SU-DHL-6 (cell line): ENCODE data around the gene NFATC1.

ENCODE experiments used
- H2AFZ ChIP-seq: fragments of 200-600 bp; sonication (generic); 2 replicates; pipeline ENCODE4 v1.6.1; 2014; ENCODE audit warnings: low read depth, mild to moderate bottlenecking, moderate library complexity, mixed read lengths, antibody characterized with exemption, low read length; ENCODE audit not compliant: severe bottlenecking
- H3F3A ChIP-seq: fragments of 200-600 bp; shearing (Covaris generic); 2 replicates; pipeline ENCODE4 v1.6.0; 2016; ENCODE audit warnings: antibody characterized with exemption, mild to moderate bottlenecking; ENCODE audit not compliant: insufficient read depth
- H3K27ac ChIP-seq: fragments of 200-600 bp; sonication (generic); 2 replicates; pipeline ENCODE4 v1.5.1; 2016; ENCODE audit warnings: low read depth, mild to moderate bottlenecking, low read length, moderate library complexity, mixed read lengths
- H3K27me3 ChIP-seq: fragments of 200-600 bp; sonication (generic), shearing (Covaris generic); 2 replicates; pipeline ENCODE4 v1.6.0; 2014; ENCODE audit warnings: mild to moderate bottlenecking, low read length
- H3K36me3 ChIP-seq: fragments of 200-600 bp; sonication (generic); 2 replicates; pipeline ENCODE4 v1.6.1; 2014; ENCODE audit warnings: mild to moderate bottlenecking, low read length, mixed read lengths
- H3K4me2 ChIP-seq: fragments of 300-600, 200-600 bp; shearing (Covaris generic), sonication (generic); 2 replicates; pipeline ENCODE4 v1.6.0; 2014; ENCODE audit warnings: low read length, low read depth, mild to moderate bottlenecking; ENCODE audit not compliant: poor library complexity, severe bottlenecking
- H3K4me3 ChIP-seq: fragments of 200-600 bp; sonication (generic); 2 replicates; pipeline ENCODE4 v1.5.1; 2014; ENCODE audit warnings: antibody characterized with exemption, low read length, mild to moderate bottlenecking, mixed read lengths; ENCODE audit not compliant: insufficient read depth, poor library complexity, severe bottlenecking
- H3K79me2 ChIP-seq: fragments of 200-600 bp; sonication (generic); 2 replicates; pipeline ENCODE4 v1.6.1; 2014; ENCODE audit warnings: mild to moderate bottlenecking, low read length, moderate library complexity; ENCODE audit not compliant: insufficient read depth
- H3K9ac ChIP-seq: fragments of 200-600 bp; sonication (generic); 2 replicates; pipeline ENCODE4 v1.7.0; 2014; ENCODE audit warnings: mild to moderate bottlenecking, low read length
- H3K9me2 ChIP-seq: fragments of 200-600 bp; sonication (generic); replicated peaks from 2 replicates; pipeline ENCODE4 v1.6.1; 2014; ENCODE audit warnings: low read length; ENCODE audit not compliant: insufficient read depth
- H3K9me3 ChIP-seq: fragments of 200-600 bp; sonication (generic); 2 replicates; pipeline ENCODE4 v1.6.1; 2014; ENCODE audit warnings: low read length, mixed read lengths; ENCODE audit not compliant: insufficient read depth
- H4K20me1 ChIP-seq: fragments of 200-600 bp; sonication (generic); 2 replicates; pipeline ENCODE4 v1.6.1; 2014; ENCODE audit warnings: low read depth, mild to moderate bottlenecking, antibody characterized with exemption, low read length, moderate library complexity, mixed read lengths
- CTCF ChIP-seq: fragments of 200-600 bp; sonication (generic); IDR thresholded peaks from one replicate; pipeline ENCODE4 v1.5.1; 2017; ENCODE audit warnings: antibody characterized with exemption, mild to moderate bottlenecking, low read length, moderate library complexity; ENCODE audit not compliant: insufficient read depth, poor library complexity, severe bottlenecking
- EZH2phosphoT487 ChIP-seq: fragments of 200-600 bp; sonication (generic), shearing (Covaris generic); conservative IDR thresholded peaks from 2 replicates; pipeline ENCODE4 v1.6.1; 2018; ENCODE audit warnings: mild to moderate bottlenecking, antibody characterized with exemption, low read length, moderate library complexity, mixed read lengths

NFATC1 gene

DNA sequence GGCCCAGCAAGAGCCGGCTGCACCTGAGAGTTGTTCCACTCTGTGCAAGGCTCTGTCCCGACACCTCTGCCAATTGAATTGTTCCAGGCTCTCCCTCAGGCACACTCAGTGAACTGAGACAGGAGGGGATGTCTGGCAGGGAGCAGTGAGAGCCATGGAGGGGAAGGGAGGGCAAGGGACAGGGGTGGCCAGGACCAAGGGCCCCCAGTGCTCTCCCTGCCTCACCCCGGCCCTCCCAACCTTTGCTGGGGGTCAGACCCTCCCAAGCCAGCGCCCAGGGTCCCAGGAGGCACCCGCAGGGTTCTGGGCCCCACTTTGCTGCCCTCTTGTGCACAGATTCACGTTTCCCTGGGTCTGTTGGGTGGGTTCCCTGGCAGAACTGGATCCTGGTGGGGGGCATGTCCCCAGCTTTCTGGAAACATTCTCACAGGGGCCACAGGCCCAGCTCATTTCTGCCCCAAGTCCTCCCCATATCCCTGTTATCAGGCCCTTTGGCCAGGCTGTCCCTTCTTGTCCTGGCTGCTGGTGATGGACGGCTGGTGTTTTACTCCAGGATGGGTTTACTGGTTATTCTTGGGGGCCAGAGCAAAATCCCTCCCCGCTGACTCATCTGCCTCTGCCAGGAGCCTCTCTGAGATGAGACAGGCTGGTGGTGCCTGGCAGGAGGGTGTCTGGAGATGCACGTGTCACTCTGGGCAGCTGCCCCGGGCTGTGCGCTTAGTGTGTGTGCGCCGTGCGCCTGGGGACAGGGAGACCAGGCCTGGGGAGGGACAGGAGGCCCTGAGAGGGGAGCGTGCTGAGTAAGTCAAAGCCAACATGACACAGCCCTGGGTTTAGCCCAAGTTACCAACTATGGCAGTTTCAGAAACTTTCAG lies 147.4 kb downstream of the NFATC1 start:
- H2AFZ ChIP-seq, result no peak overlapping the region
- H3K4me3 ChIP-seq, result no peak overlapping the region
- no peak for TF ChIP-seq CTCF
- no peak for TF ChIP-seq EZH2phosphoT487

DNA sequence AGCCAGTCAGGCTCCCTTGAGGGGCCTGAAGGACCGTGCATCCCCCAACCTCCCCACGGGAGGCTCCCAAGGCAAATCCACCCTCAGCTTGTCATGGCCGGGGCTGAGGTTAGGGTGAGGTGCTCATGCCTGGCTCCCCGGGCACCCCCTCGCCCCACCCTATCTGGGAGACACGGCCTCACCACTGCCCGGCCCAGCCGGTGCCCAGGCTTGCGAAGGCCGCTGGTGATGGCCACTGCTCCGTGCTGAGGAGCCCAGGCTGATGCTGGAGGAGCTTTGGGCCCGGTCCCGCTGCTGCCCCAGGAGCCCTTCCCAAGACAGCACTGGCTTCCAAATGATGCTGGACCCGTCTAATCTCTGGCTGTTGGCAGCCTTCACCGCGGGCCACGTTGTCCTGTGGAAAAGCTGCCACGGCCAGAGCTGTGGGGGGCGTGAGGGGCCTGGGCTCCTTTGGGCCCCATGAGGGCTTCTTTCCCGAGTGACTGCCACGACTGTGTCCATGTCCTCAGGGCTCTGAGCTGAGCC lies 148.2 kb downstream of the NFATC1 start:
- H3K79me2 ChIP-seq, result no peaks in the 10 kb centered on the region

More for the DNA sequence above, 147.4 kb downstream of the NFATC1 start:
- no peaks in the 10 kb centered on the region for H3K9me3 ChIP-seq
- H3K9ac ChIP-seq, result no peak overlapping the region
- no peaks in the 10 kb centered on the region for H3F3A ChIP-seq
- H3K4me2 ChIP-seq, result no peak overlapping the region
- H3K27ac ChIP-seq, result no peak overlapping the region
- H3K27me3 ChIP-seq, result no peaks in the 10 kb centered on the region
- H3K79me2 ChIP-seq, result no peaks in the 10 kb centered on the region
- H3K9me2 ChIP-seq, result no peaks in the 10 kb centered on the region
- H3K36me3 ChIP-seq, result no peaks in the 10 kb centered on the region
- no peaks in the 10 kb centered on the region for H4K20me1 ChIP-seq

DNA sequence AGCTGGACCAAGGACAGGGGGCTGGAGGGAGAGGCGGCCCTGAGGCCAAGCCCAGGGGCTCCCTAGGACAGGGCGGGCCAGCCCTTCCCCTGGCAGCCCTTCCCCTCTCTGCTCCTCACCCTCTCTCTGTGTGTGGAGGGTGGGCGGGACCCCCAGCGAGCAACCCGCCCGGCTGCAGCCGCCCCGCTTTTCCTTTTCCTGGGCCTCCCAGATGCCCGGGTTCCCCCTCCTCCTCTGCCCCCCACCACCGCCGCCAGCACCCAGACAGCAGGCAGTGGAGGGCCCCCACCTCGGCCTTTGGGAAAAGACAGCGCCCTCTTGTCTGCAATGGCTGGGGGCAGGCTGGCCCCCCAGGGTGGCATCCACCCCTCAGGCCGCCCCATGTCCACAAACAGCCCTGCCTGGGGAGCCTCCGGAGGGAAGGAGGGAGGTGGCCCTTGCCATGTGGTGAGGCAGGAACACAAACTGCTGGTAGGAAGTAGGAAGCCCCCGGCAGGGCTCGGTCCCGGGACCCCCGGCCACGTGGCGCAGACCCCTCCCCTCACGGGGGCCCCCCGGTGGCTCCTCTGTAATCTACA lies 148.7 kb downstream of the NFATC1 start:
- H3F3A ChIP-seq, result no peaks in the 10 kb centered on the region
- H3K27me3 ChIP-seq, result no peaks in the 10 kb centered on the region
- TF ChIP-seq EZH2phosphoT487 (no peak), CTCF (no peak)

More for the DNA sequence above, 148.2 kb downstream of the NFATC1 start:
- H3K27me3 ChIP-seq, result no peaks in the 10 kb centered on the region
- TF ChIP-seq EZH2phosphoT487, result no peak
- no peak for TF ChIP-seq CTCF
- H3K9me2 ChIP-seq, result no peaks in the 10 kb centered on the region
- no peak overlapping the region for H3K9ac ChIP-seq
- H3K36me3 ChIP-seq, result no peaks in the 10 kb centered on the region
- H3K9me3 ChIP-seq, result no peaks in the 10 kb centered on the region
- no peak overlapping the region for H2AFZ ChIP-seq
- no peaks in the 10 kb centered on the region for H4K20me1 ChIP-seq
- H3F3A ChIP-seq, result no peaks in the 10 kb centered on the region
- no peak overlapping the region for H3K27ac ChIP-seq
- H3K4me3 ChIP-seq, result no peak overlapping the region
- no peak overlapping the region for H3K4me2 ChIP-seq

More for the DNA sequence above, 148.7 kb downstream of the NFATC1 start:
- Histone ChIP-seq H3K9ac (no peak overlapping the region), H3K4me3 (no peak overlapping the region), H3K9me2 (no peaks in the 10 kb centered on the region), H3K4me2 (no peak overlapping the region), H3K27ac (no peak overlapping the region), H3K36me3 (no peaks in the 10 kb centered on the region), H2AFZ (no peak overlapping the region), H4K20me1 (no peaks in the 10 kb centered on the region), H3K9me3 (no peaks in the 10 kb centered on the region), H3K79me2 (no peaks in the 10 kb centered on the region)
